Adrenal gland (tissue), 5 donors: ENCODE measurements around the gene XG.

Source experiments
- CTCF ChIP-seq, 6 experiments: fragments of 450-650 bp in 4 of 6; fragments of 200-600 bp in 2 of 6; sonication (generic) in 1 of 6; IDR thresholded peaks; 1 replicate in 5 of 6; 2 replicates in 1 of 6; pipeline versions ENCODE4 v1.5.1 to v1.8.0; 2016 to 2021; ENCODE audit warnings: antibody characterized with exemption in 6 of 6, mild to moderate bottlenecking in 2 of 6, moderate library complexity in 1 of 6
- POLR2A ChIP-seq, 2 donors: fragments of 450-650 bp; IDR thresholded peaks; one replicate each; pipeline ENCODE4 v1.6.1; 2017; ENCODE audit warnings: antibody characterized with exemption in 2 of 2, mild to moderate bottlenecking in 2 of 2, moderate library complexity in 1 of 2
- donor health status: DM: no; HTN: no; CAD: no.

- no peak for TF ChIP-seq CTCF (IDR thresholded peaks at IDR 0.05)
- TF ChIP-seq POLR2A (IDR thresholded peaks at IDR 0.05), result no peak
These were observed 42.5 kb downstream of the XG start for GRCh38 chrX:2794336-2794735.
